ENCODE data around the gene ARHGAP5. TPM values are rescaled to one million over a fixed set of nuclear protein-coding genes. Genes with fewer than 3 reads are reported as not detected.

ARHGAP5 gene
- polyA plus RNA-seq, 1 donor: 56.3 TPM

DNA sequence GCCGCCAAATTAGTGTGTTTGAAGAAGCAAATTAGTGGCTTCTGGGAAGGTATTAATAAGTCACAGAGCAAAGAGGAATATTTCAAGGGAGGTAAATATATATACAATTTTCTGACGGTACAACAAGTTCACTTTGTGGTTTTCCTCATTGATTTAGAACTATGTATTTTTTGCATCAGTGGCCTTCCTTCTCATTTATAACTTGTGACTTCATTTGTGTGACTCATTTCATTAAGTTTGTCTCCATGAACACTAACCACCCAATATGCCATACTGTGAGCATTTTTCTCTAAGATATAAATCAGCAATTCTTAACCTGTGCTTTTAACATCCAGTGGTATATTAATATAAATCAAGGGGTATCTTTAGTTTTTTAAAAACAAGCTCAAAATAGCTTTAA is 29.3 kb upstream of the ARHGAP5 start:
- Histone ChIP-seq H3K4me1 (ENCODE audit: control insufficient read depth, insufficient read depth, low read length) (no peaks in the 10 kb centered on the region), H3K27ac (ENCODE audit: low read length) (no peak overlapping the region), H3K27me3 (ENCODE audit: control insufficient read depth, insufficient read depth, low read length) (no peaks in the 10 kb centered on the region), H3K4me3 (ENCODE audit: low read length) (no peak overlapping the region), H3K36me3 (ENCODE audit: control insufficient read depth, insufficient read depth, low read length) (no peaks in the 10 kb centered on the region), H3K9me3 (ENCODE audit: control insufficient read depth, low read depth, low read length) (no peaks in the 10 kb centered on the region)
- DNase-seq: no peak
- WGBS (ENCODE audit: insufficient coverage, low lambda C conversion rate): 100% methylated on average over 2 of the region's 2 CpGs

GRCh38 chr14:32049361-32050088 is 27.6 kb upstream of the ARHGAP5 start:
- H3K36me3 ChIP-seq (ENCODE audit: control insufficient read depth, insufficient read depth, low read length): no peaks in the 10 kb centered on the region
- 80% methylated on average over 1 of the region's 4 CpGs for WGBS (ENCODE audit: insufficient coverage, low lambda C conversion rate)
- H3K27me3 ChIP-seq (ENCODE audit: control insufficient read depth, insufficient read depth, low read length): no peaks in the 10 kb centered on the region
- no peak for DNase-seq
- no peak overlapping the region for H3K27ac ChIP-seq (ENCODE audit: low read length)
- H3K4me1 ChIP-seq (ENCODE audit: control insufficient read depth, insufficient read depth, low read length): no peaks in the 10 kb centered on the region
- no peak overlapping the region for H3K4me3 ChIP-seq (ENCODE audit: low read length)
- H3K9me3 ChIP-seq (ENCODE audit: control insufficient read depth, low read depth, low read length): peaks cover 3% of the 10 kb centered on the region

- H3K9me3 ChIP-seq (ENCODE audit: control insufficient read depth, low read depth, low read length): peaks cover 4% of the 10 kb centered on the region
- no peak overlapping the region for H3K4me3 ChIP-seq (ENCODE audit: low read length)
- H3K36me3 ChIP-seq (ENCODE audit: control insufficient read depth, insufficient read depth, low read length): no peaks in the 10 kb centered on the region
- no peak overlapping the region for H3K27ac ChIP-seq (ENCODE audit: low read length)
- no peaks in the 10 kb centered on the region for H3K27me3 ChIP-seq (ENCODE audit: control insufficient read depth, insufficient read depth, low read length)
- no peak for DNase-seq
- no peaks in the 10 kb centered on the region for H3K4me1 ChIP-seq (ENCODE audit: control insufficient read depth, insufficient read depth, low read length)
Observed at GRCh38 chr14:32050878-32051277, 26.2 kb upstream of the ARHGAP5 start.

DNA sequence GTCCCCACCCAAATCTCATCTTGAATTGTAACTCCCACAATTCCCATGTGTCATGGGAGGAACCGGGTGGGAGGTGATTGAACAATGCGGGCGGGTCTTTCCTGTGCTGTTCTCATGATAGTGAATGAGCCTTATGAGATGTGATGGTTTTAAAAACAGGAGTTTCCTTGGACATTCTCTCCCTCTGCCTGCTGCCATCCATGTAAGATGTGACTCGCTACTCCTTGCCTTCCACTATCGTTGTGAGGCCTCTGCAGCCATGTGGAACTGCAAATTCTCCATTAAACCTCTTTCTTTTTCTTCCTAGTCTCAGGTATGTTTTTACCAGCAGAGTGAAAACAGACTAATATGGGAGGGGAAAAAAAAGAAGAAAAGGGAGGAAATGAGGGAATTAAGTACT is 22.6 kb upstream of the ARHGAP5 start:
- Histone ChIP-seq H3K27me3 (ENCODE audit: control insufficient read depth, insufficient read depth, low read length) (no peaks in the 10 kb centered on the region), H3K4me3 (ENCODE audit: low read length) (no peak overlapping the region), H3K27ac (ENCODE audit: low read length) (no peak overlapping the region), H3K4me1 (ENCODE audit: control insufficient read depth, insufficient read depth, low read length) (no peaks in the 10 kb centered on the region), H3K9me3 (ENCODE audit: control insufficient read depth, low read depth, low read length) (peaks cover 4% of the 10 kb centered on the region), H3K36me3 (ENCODE audit: control insufficient read depth, insufficient read depth, low read length) (no peaks in the 10 kb centered on the region)
- no CpG with 5 or more reads among the region's 5 CpGs for WGBS (ENCODE audit: insufficient coverage, low lambda C conversion rate)
- DNase-seq: no peak

DNA sequence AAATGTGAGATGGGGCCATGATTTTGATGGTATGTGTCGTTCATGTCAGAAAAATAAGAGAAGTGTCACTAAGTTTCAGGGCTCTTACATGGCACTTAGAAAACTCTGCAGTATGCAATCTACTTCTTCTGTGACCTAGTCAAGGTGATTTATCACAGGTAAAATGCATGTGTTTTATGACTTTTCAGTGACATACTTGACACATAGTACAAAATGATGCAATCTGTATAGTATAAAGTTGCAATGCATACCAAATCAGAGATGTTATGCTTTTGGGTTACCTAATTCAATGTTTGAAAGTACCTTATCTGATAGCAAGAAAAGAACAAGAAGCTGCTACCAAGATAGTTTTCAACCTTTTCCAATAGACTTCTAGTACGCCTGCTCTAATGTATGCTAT is 21.9 kb upstream of the ARHGAP5 start:
- peak in 1 of 2 donors; percentile 37 for DNase-seq
- Histone ChIP-seq H3K9me3 (ENCODE audit: control insufficient read depth, low read depth, low read length) (peaks cover 4% of the 10 kb centered on the region), H3K36me3 (ENCODE audit: control insufficient read depth, insufficient read depth, low read length) (no peaks in the 10 kb centered on the region), H3K27me3 (ENCODE audit: control insufficient read depth, insufficient read depth, low read length) (no peaks in the 10 kb centered on the region), H3K4me1 (ENCODE audit: control insufficient read depth, insufficient read depth, low read length) (no peaks in the 10 kb centered on the region), H3K4me3 (ENCODE audit: low read length) (no peak overlapping the region), H3K27ac (ENCODE audit: low read length) (no peak overlapping the region)
- 100% methylated on average over 1 of the region's 2 CpGs for WGBS (ENCODE audit: insufficient coverage, low lambda C conversion rate)

DNA sequence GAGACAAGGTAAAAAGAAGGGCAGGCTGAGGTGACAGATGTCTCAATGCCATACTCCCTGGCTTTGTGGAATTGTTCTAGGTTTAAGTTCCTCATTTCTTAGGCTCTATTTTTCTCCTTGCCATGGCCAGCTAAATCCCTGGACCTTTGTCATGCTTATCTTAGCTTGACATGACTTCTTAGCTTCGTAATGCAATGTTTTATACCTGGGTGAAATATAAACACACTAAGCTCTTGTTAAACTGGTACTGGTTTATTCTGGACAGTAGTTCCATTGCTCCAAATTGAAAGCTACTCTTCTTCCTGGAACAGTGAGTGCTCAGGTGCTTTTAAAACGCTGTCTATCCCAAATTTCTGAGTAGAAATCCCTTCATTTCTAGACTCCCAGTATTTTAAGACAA is 17.4 kb upstream of the ARHGAP5 start:
- no peaks in the 10 kb centered on the region for H3K27me3 ChIP-seq (ENCODE audit: control insufficient read depth, insufficient read depth, low read length)
- 100% methylated on average over 1 of the region's 2 CpGs for WGBS (ENCODE audit: insufficient coverage, low lambda C conversion rate)
- H3K4me3 ChIP-seq (ENCODE audit: low read length): no peak overlapping the region
- no peaks in the 10 kb centered on the region for H3K36me3 ChIP-seq (ENCODE audit: control insufficient read depth, insufficient read depth, low read length)
- no peaks in the 10 kb centered on the region for H3K9me3 ChIP-seq (ENCODE audit: control insufficient read depth, low read depth, low read length)
- H3K4me1 ChIP-seq (ENCODE audit: control insufficient read depth, insufficient read depth, low read length): no peaks in the 10 kb centered on the region
- H3K27ac ChIP-seq (ENCODE audit: low read length): no peak overlapping the region
- no peak for DNase-seq

DNA sequence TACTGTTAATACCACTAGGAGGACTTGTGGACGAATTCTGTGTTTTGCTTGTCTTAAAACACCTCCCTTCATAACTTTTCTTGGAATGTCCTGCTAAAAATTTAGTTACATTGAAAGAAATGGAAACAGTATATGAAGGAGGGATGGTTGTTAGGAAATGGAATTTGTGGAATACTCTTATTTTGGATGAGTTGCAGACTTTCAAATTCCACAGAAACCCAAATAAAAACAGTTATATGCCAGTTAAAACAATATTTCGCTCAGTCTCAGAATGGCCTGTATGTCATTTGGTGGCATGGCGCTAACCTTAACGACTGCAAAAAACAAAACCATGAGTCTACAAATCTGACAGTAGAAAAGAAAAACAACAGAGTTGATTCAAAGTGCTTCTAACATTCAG is 12.2 kb upstream of the ARHGAP5 start:
- H3K4me3 ChIP-seq (ENCODE audit: low read length): no peak overlapping the region
- H3K36me3 ChIP-seq (ENCODE audit: control insufficient read depth, insufficient read depth, low read length): no peaks in the 10 kb centered on the region
- DNase-seq: no peak
- 95% methylated on average over 3 of the region's 4 CpGs for WGBS (ENCODE audit: insufficient coverage, low lambda C conversion rate)
- no peak overlapping the region for H3K27ac ChIP-seq (ENCODE audit: low read length)
- no peaks in the 10 kb centered on the region for H3K9me3 ChIP-seq (ENCODE audit: control insufficient read depth, low read depth, low read length)
- no peaks in the 10 kb centered on the region for H3K4me1 ChIP-seq (ENCODE audit: control insufficient read depth, insufficient read depth, low read length)
- H3K27me3 ChIP-seq (ENCODE audit: control insufficient read depth, insufficient read depth, low read length): no peaks in the 10 kb centered on the region

DNA sequence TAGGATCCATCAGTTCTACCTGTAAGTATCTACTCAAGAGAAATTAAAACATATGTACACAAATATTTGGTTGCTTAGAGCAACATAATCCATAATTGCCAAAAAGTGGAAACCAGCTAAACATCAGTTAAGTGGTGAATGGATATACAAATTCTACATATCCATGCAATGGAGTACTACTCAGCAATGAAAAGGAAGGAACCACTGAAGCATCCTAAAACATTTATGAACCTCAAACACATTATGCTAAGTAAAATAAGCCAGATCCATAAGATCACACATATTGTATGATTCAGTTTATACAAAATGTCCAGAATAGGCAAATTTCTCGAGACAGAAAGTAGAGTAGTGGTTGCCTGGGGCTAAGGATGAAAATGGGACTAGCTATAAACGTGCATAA is 8.4 kb upstream of the ARHGAP5 start:
- WGBS (ENCODE audit: insufficient coverage, low lambda C conversion rate): 100% methylated on average over 2 of the region's 2 CpGs
- Histone ChIP-seq H3K9me3 (ENCODE audit: control insufficient read depth, low read depth, low read length) (no peaks in the 10 kb centered on the region), H3K36me3 (ENCODE audit: control insufficient read depth, insufficient read depth, low read length) (no peaks in the 10 kb centered on the region), H3K27me3 (ENCODE audit: control insufficient read depth, insufficient read depth, low read length) (no peaks in the 10 kb centered on the region), H3K4me1 (ENCODE audit: control insufficient read depth, insufficient read depth, low read length) (no peaks in the 10 kb centered on the region), H3K4me3 (ENCODE audit: low read length) (no peak overlapping the region), H3K27ac (ENCODE audit: low read length) (no peak overlapping the region)
- no peak for DNase-seq

DNA sequence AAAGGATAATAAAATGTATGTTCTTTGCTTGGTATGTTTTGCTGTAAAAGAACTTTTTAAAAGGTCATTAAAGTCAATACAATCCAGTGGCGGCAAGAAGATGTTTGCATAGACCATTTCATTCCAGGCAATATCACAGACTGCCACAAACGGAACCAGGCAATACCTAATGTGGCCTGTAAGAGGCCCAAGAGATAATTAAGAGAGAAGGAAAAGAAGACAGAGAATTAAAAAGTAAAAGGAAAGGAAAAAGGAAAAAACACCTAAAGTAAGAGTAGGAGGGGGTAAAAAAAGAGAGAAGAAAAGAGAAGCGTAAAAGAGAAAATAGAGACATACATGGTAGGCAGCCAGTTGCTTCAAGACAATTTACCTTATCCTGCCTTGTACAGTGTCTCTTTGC is 6.8 kb upstream of the ARHGAP5 start:
- Histone ChIP-seq H3K36me3 (ENCODE audit: control insufficient read depth, insufficient read depth, low read length) (no peaks in the 10 kb centered on the region), H3K27ac (ENCODE audit: low read length) (no peak overlapping the region), H3K27me3 (ENCODE audit: control insufficient read depth, insufficient read depth, low read length) (no peaks in the 10 kb centered on the region), H3K4me3 (ENCODE audit: low read length) (no peak overlapping the region), H3K4me1 (ENCODE audit: control insufficient read depth, insufficient read depth, low read length) (peaks cover 7% of the 10 kb centered on the region), H3K9me3 (ENCODE audit: control insufficient read depth, low read depth, low read length) (no peaks in the 10 kb centered on the region)
- WGBS (ENCODE audit: insufficient coverage, low lambda C conversion rate): 51% methylated on average over 3 of the region's 3 CpGs
- no peak for DNase-seq

GRCh38 chr14:32072676-32073075 is 4.4 kb upstream of the ARHGAP5 start:
- Histone ChIP-seq H3K4me1 (ENCODE audit: control insufficient read depth, insufficient read depth, low read length) (peaks cover 8% of the 10 kb centered on the region), H3K27me3 (ENCODE audit: control insufficient read depth, insufficient read depth, low read length) (no peaks in the 10 kb centered on the region), H3K36me3 (ENCODE audit: control insufficient read depth, insufficient read depth, low read length) (no peaks in the 10 kb centered on the region), H3K27ac (ENCODE audit: low read length) (no peak overlapping the region), H3K4me3 (ENCODE audit: low read length) (no peak overlapping the region), H3K9me3 (ENCODE audit: control insufficient read depth, low read depth, low read length) (no peaks in the 10 kb centered on the region)
- WGBS (ENCODE audit: insufficient coverage, low lambda C conversion rate): no CpG with 5 or more reads among the region's 1 CpG
- no peak for DNase-seq

DNA sequence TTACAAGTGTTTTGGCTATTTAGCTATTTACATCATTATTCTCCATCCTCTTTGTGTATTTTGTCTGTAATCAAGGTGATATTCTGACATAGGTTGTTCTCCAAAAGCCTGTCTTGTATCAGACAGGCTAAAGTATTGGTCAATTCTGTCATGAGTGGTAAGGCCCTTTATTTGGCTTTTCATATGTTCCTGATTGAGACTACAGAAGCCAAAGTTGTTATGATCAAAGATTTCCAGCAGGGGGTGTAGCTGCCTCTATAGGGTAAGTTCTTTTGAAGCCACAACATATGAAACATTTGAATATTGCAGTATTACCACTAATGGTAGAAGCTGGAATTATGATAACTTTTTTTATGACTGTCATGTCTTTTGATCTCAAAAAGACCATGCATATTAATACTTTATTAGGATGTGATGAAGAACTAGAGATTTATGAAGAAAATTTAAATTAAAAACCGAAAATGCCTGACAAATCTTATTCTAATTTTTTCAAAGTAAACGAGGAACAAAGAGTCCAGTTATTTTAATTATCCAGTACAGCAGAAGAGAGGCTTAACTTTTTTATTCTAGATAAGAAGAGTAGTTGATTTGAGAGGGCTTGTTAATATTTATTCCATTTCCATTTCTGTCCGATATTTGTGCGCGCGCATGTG is 3.4 kb upstream of the ARHGAP5 start:
- peak; percentile 50 to 67 for DNase-seq
- Histone ChIP-seq H3K9me3 (ENCODE audit: control insufficient read depth, low read depth, low read length) (no peaks in the 10 kb centered on the region), H3K27me3 (ENCODE audit: control insufficient read depth, insufficient read depth, low read length) (no peaks in the 10 kb centered on the region), H3K4me3 (ENCODE audit: low read length) (no peak overlapping the region), H3K36me3 (ENCODE audit: control insufficient read depth, insufficient read depth, low read length) (no peaks in the 10 kb centered on the region), H3K4me1 (ENCODE audit: control insufficient read depth, insufficient read depth, low read length) (peaks cover 8% of the 10 kb centered on the region), H3K27ac (ENCODE audit: low read length) (no peak overlapping the region)
- WGBS (ENCODE audit: insufficient coverage, low lambda C conversion rate): 93% methylated on average over 6 of the region's 6 CpGs

All from large intestine (tissue), 3 donors.